GM21515 (cell line): ENCODE data around the gene AZU1.
"Not testable (repeated sequence)": the region's sequence is repeated elsewhere in the genome, so short reads cannot be mapped to it uniquely, and the experiment has no call there.

Experiments
- ATAC-seq: cut with Tn5 transposase; IDR thresholded peaks from one replicate; pipeline ENCODE4 v1.9.1; 2021; ENCODE audit not compliant: unreplicated experiment

AZU1 gene

GRCh38 chr19:824885-825284 is 2.8 kb upstream of the AZU1 start:
- no peak for ATAC-seq

- ATAC-seq, result no peak
These were observed 1.6 kb upstream of the AZU1 start for GRCh38 chr19:825897-826644.

GRCh38 chr19:827314-827709 is 325 bp upstream of the AZU1 start:
- no peak for ATAC-seq

- ATAC-seq, result no peak
These were observed 1.6 kb downstream of the AZU1 start for GRCh38 chr19:829129-829758.

- ATAC-seq, result no peak
These were observed 4.1 kb downstream of the AZU1 start for GRCh38 chr19:831407-832369.

- no peak for ATAC-seq
These were observed 6.6 kb downstream of the AZU1 start for GRCh38 chr19:834216-834615.

GRCh38 chr19:835210-835810 is 7.7 kb downstream of the AZU1 start:
- no peak for ATAC-seq

GRCh38 chr19:840519-841206 is 13.0 kb downstream of the AZU1 start, which contains the start of gene PRTN3:
Gene PRTN3 (plus strand): TSS chr19:840999. CDS start chr19:841009, 10 bp downstream.
- no peak for ATAC-seq

GRCh38 chr19:842802-843179 is 15.2 kb downstream of the AZU1 start:
- ATAC-seq, result not testable (repeated sequence)

- ATAC-seq, result no peak
These were observed 15.7 kb downstream of the AZU1 start for GRCh38 chr19:843180-843835.

GRCh38 chr19:843836-844545 is 16.4 kb downstream of the AZU1 start:
- no peak for ATAC-seq

- no peak for ATAC-seq
These were observed 16.9 kb downstream of the AZU1 start for GRCh38 chr19:844546-844971.

- no peak for ATAC-seq
These were observed 18.3 kb downstream of the AZU1 start for GRCh38 chr19:845707-846521.

GRCh38 chr19:848386-848921 is 20.8 kb downstream of the AZU1 start:
- no peak for ATAC-seq

GRCh38 chr19:849195-849594 is 21.6 kb downstream of the AZU1 start:
- ATAC-seq, result not testable (repeated sequence)

- no peak for ATAC-seq
These were observed 22.8 kb downstream of the AZU1 start for GRCh38 chr19:850221-850978.

- no peak for ATAC-seq
These were observed 23.3 kb downstream of the AZU1 start for GRCh38 chr19:850979-851335.
